H1 (cell line): Measurements from ENCODE around the gene COL4A2. TPM values are rescaled to one million over a fixed set of nuclear protein-coding genes. Genes with fewer than 3 reads are reported as not detected.

Experiments used
- CTCF ChIA-PET: fragments of 300-600 bp; sonication (Branson Sonifier 250); formaldehyde crosslinking; loops from one replicate; lab custom pipeline; 2021; ENCODE audit not compliant: partially characterized antibody; lab: Charles Lee
- POLR2A ChIA-PET: fragments of 300-600 bp; sonication (Branson Sonifier 250); formaldehyde crosslinking; loops from one replicate; lab custom pipeline; 2021; ENCODE audit warnings: inconsistent platforms; ENCODE audit not compliant: partially characterized antibody; lab: Charles Lee
- DNase-seq, 2 experiments: peaks; one replicate each; pipeline versions ENCODE4 v3.0.0 to v3.0.0-alpha.2; 2010 to 2022; ENCODE audit warnings: low spot score in 2 of 2, low read depth in 1 of 2, mixed read lengths in 1 of 2
- FAIRE-seq: peaks from 2 replicates; lab custom pipeline; 2011; peaks lifted over from hg19 to GRCh38; lab: Jason Lieb, UNC
- H2AFZ ChIP-seq: 2 replicates; pipeline ENCODE4 v1.8.1; 2012; ENCODE audit warnings: low read length, inconsistent platforms
- H2AK5ac ChIP-seq: 2 replicates; pipeline ENCODE4 v1.6.1; 2013; ENCODE audit warnings: low read depth, low read length
- H2BK120ac ChIP-seq: replicated peaks from 2 replicates; pipeline ENCODE3; 2013; ENCODE audit warnings: low read depth, low read length, inconsistent platforms
- H2BK12ac ChIP-seq: 2 replicates; pipeline ENCODE4 v1.6.1; 2013; ENCODE audit warnings: low read depth, low read length
- H2BK15ac ChIP-seq: 2 replicates; pipeline ENCODE4 v1.6.1; 2013; ENCODE audit warnings: low read length
- H2BK20ac ChIP-seq: 2 replicates; pipeline ENCODE4 v1.6.1; 2013; ENCODE audit warnings: low read length
- H2BK5ac ChIP-seq: 2 replicates; pipeline ENCODE4 v1.6.1; 2013; ENCODE audit warnings: low read depth, low read length
- H3K14ac ChIP-seq: 2 replicates; pipeline ENCODE4 v1.6.1; 2013; ENCODE audit warnings: inconsistent platforms; ENCODE audit not compliant: insufficient read length
- H3K18ac ChIP-seq: 2 replicates; pipeline ENCODE4 v1.6.1; 2013; ENCODE audit warnings: low read length; ENCODE audit errors: extremely low read depth
- H3K23ac ChIP-seq: 2 replicates; pipeline ENCODE4 v1.6.1; 2013; ENCODE audit warnings: inconsistent platforms; ENCODE audit not compliant: insufficient read length
- H3K23me2 ChIP-seq: 2 replicates; pipeline ENCODE4 v1.6.1; 2013; ENCODE audit warnings: low read depth, low read length
- H3K27ac ChIP-seq: 2 replicates; pipeline ENCODE4 v1.6.1; 2011; ENCODE audit warnings: low read depth, low read length, inconsistent platforms
- H3K27me3 ChIP-seq, 4 experiments: replicated peaks in 1 of 4; 1 replicate in 1 of 4; 2 replicates in 3 of 4; pipeline versions ENCODE4 v1.6.1 to v1.8.1; 2011 to 2013; ENCODE audit warnings: low read length in 3 of 4, mild to moderate bottlenecking in 3 of 4, inconsistent platforms in 2 of 4, mixed read lengths in 2 of 4, moderate library complexity in 1 of 4; ENCODE audit not compliant: control insufficient read depth in 3 of 4, insufficient read depth in 3 of 4; ENCODE audit errors: extremely low read depth in 1 of 4
- H3K36me3 ChIP-seq, 4 experiments: 2 replicates each; pipeline versions ENCODE4 v1.6.1 to v1.8.1; 2011 to 2013; ENCODE audit warnings: mild to moderate bottlenecking in 4 of 4, low read length in 3 of 4, moderate library complexity in 2 of 4, control low read depth in 1 of 4, inconsistent platforms in 1 of 4; ENCODE audit not compliant: insufficient read depth in 4 of 4, control insufficient read depth in 2 of 4
- H3K4ac ChIP-seq: replicated peaks from 2 replicates; pipeline ENCODE3; 2013; ENCODE audit warnings: low read length, low read depth, mixed read lengths, inconsistent platforms; ENCODE audit not compliant: insufficient read length
- H3K4me1 ChIP-seq, 4 experiments: replicated peaks in 1 of 4; 1 replicate in 1 of 4; 2 replicates in 3 of 4; pipeline versions ENCODE4 v1.6.1 to v1.8.1; 2011 to 2013; ENCODE audit warnings: low read length in 3 of 4, inconsistent platforms in 2 of 4, mixed read lengths in 1 of 4; ENCODE audit not compliant: insufficient read depth in 4 of 4, control insufficient read depth in 3 of 4
- H3K4me2 ChIP-seq, 2 experiments: 2 replicates each; pipeline versions ENCODE4 v1.6.1 to v1.8.1; 2011 to 2013; ENCODE audit warnings: low read depth in 2 of 2, low read length in 2 of 2, control low read depth in 1 of 2, inconsistent platforms in 1 of 2, mild to moderate bottlenecking in 1 of 2; ENCODE audit not compliant: insufficient read depth in 1 of 2
- H3K4me3 ChIP-seq, 4 experiments: fragments of 200-600, 300-600 bp in 1 of 4; sonication (generic), shearing (Covaris generic), sonication (Bioruptor Twin) in 1 of 4; 2 replicates each; pipeline versions ENCODE4 v1.5.1 to v1.8.1; 2011 to 2016; ENCODE audit warnings: low read length in 4 of 4, low read depth in 3 of 4, control low read depth in 2 of 4, inconsistent platforms in 2 of 4, mild to moderate bottlenecking in 2 of 4, mixed read lengths in 1 of 4, moderate library complexity in 1 of 4; ENCODE audit not compliant: insufficient read depth in 2 of 4; ENCODE audit errors: extremely low read depth in 1 of 4
- H3K56ac ChIP-seq: replicated peaks from 2 replicates; pipeline ENCODE3; 2013; ENCODE audit warnings: low read depth, mild to moderate bottlenecking, mixed read lengths, low read length, inconsistent platforms; ENCODE audit not compliant: insufficient read length
- H3K79me1 ChIP-seq: 2 replicates; pipeline ENCODE4 v1.6.1; 2013; ENCODE audit warnings: low read depth, low read length, control low read depth
- H3K79me2 ChIP-seq, 2 experiments: 2 replicates each; pipeline versions ENCODE4 v1.6.1 to v1.8.1; 2012 to 2013; ENCODE audit warnings: low read length in 2 of 2, mild to moderate bottlenecking in 2 of 2, inconsistent platforms in 1 of 2; ENCODE audit not compliant: insufficient read depth in 2 of 2, control insufficient read depth in 1 of 2
- H3K9ac ChIP-seq, 4 experiments: replicated peaks in 1 of 4; 1 replicate in 1 of 4; 2 replicates in 3 of 4; pipeline versions ENCODE4 v1.6.1 to v1.8.1; 2011 to 2013; ENCODE audit warnings: low read depth in 3 of 4, low read length in 3 of 4, control low read depth in 2 of 4, mild to moderate bottlenecking in 2 of 4, moderate library complexity in 2 of 4, inconsistent platforms in 1 of 4; ENCODE audit errors: extremely low read depth in 1 of 4
- H3K9me3 ChIP-seq, 2 experiments: 2 replicates each; pipeline versions ENCODE4 v1.6.1 to v1.8.1; 2012 to 2013; ENCODE audit warnings: mild to moderate bottlenecking in 2 of 2, moderate library complexity in 2 of 2, control low read depth in 1 of 2, inconsistent platforms in 1 of 2, low read depth in 1 of 2, low read length in 1 of 2, mixed read lengths in 1 of 2; ENCODE audit not compliant: insufficient read depth in 2 of 2
- H4K20me1 ChIP-seq, 2 experiments: replicated peaks in 1 of 2; 2 replicates each; pipeline versions ENCODE3 to v1.8.1; 2011 to 2013; ENCODE audit warnings: inconsistent platforms in 2 of 2, low read length in 2 of 2, mild to moderate bottlenecking in 1 of 2; ENCODE audit not compliant: insufficient read depth in 2 of 2, control insufficient read depth in 1 of 2
- H4K5ac ChIP-seq: 2 replicates; pipeline ENCODE4 v1.6.1; 2013; ENCODE audit warnings: low read length, low read depth, mixed read lengths, inconsistent platforms; ENCODE audit not compliant: insufficient read length
- H4K8ac ChIP-seq: 2 replicates; pipeline ENCODE4 v1.8.0; 2013; ENCODE audit warnings: mild to moderate bottlenecking, moderate library complexity, low read length, inconsistent platforms; ENCODE audit not compliant: insufficient read depth; ENCODE audit errors: extremely low read depth
- H4K91ac ChIP-seq: replicated peaks from 2 replicates; pipeline ENCODE3; 2013; ENCODE audit warnings: low read length, mixed read lengths, inconsistent platforms; ENCODE audit not compliant: insufficient read length
- CBX5 ChIP-seq: fragments of 300-800, 300-1000 bp; sonication (generic); IDR thresholded peaks from 2 replicates; pipeline ENCODE4 v1.7.1; 2016; ENCODE audit warnings: antibody characterized with exemption, low read length, low read depth
- HDAC6 ChIP-seq: IDR thresholded peaks from one replicate; pipeline ENCODE4 v1.7.1; 2012; ENCODE audit warnings: low read depth, mild to moderate bottlenecking, inconsistent platforms, low read length, moderate library complexity
- SIRT6 ChIP-seq: IDR thresholded peaks from one replicate; pipeline ENCODE4 v1.7.1; 2012; ENCODE audit warnings: low read length, inconsistent platforms
- SIX5 ChIP-seq: IDR thresholded peaks from 2 replicates; pipeline ENCODE4 v1.6.1; 2011; ENCODE audit warnings: mild to moderate bottlenecking, low read depth, low read length
- TCF12 ChIP-seq: IDR thresholded peaks from 2 replicates; pipeline ENCODE4 v1.6.1; 2011; ENCODE audit warnings: low read depth, mild to moderate bottlenecking, low read length
- WGBS, 2 experiments: shearing (Covaris generic) in 1 of 2; methylation state at CpG; one replicate each; pipeline versions ENCODE4 v1.1.6 to v1.1.7; 2013 to 2015; ENCODE audit warnings: low lambda C conversion rate in 2 of 2, mixed read lengths in 2 of 2, inconsistent platforms in 1 of 2, low coverage in 1 of 2, missing lambda C conversion rate in 1 of 2; ENCODE audit not compliant: insufficient replicate concordance in 2 of 2, insufficient coverage in 1 of 2, insufficient read length in 1 of 2; ENCODE audit errors: extremely low coverage in 1 of 2, missing lambda C conversion rate in 1 of 2; 5-methylcytosine and 5-hydroxymethylcytosine counted together
- polyA plus RNA-seq, 7 experiments: library from polyadenylated mRNA; depleted of rRNA in 3 of 7; stranded (reverse) in 5 of 7; unstranded in 2 of 7; fragments of >200 nt in 5 of 7; fragments of 200-250 nt in 2 of 7; gene quantifications; 1 replicate in 5 of 7; 2 replicates in 1 of 7; 4 replicates in 1 of 7; pipeline versions ENCODE4 v1.2.1 to v1.2.3, GENCODE V29; 2011 to 2013; ENCODE audit warnings: missing spikeins in 2 of 7, mixed read lengths in 2 of 7
- total RNA-seq: library from RNA; stranded (reverse); fragmentation: NEBNext Ultra II Directional; extraction: Animal tissue kit (Norgen Biotek cat#: 25700); gene quantifications from 2 replicates; pipeline ENCODE4 v1.2.1, GENCODE V29; 2021

Gene COL4A2
- total and polyA plus RNA-seq, 2 of the 8 experiments (the other 6 are each of a cell fraction or from before 2014, with no cell fraction given): 80.4 to 87.3 TPM

DNA sequence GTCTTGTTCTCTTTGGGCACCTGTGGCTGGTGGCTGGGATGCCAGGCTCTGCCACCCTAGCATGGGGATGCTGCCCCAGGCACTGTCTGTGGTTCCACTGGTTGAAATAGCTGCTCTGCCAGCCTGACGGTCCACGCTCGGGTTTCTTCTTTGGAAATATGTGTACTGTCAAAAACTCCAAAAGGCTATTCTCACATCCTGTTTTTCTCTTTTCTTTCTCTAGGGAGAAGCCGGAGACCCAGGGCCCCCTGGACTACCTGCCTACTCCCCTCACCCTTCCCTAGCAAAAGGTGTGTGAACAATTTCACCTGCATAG lies 139.4 kb downstream of the COL4A2 start:
- Histone ChIP-seq H3K23ac (no peak overlapping the region), H3K4me2 (no peak overlapping the region), H3K9ac (no peak overlapping the region), H2BK15ac (no peak overlapping the region), H4K8ac (no peak overlapping the region), H2BK5ac (no peak overlapping the region), H3K27me3 (no peaks in the 10 kb centered on the region), H3K18ac (no peak overlapping the region), H3K79me1 (no peaks in the 10 kb centered on the region), H3K9me3 (no peaks in the 10 kb centered on the region), H3K14ac (no peak overlapping the region), H2AFZ (no peak overlapping the region), H2BK12ac (no peak overlapping the region), H2BK20ac (no peak overlapping the region), H4K20me1 (no peaks in the 10 kb centered on the region), H3K36me3 (peaks cover 0 to 4% (median 0%) of the 10 kb centered on the region in 4 experiments; a peak in 3 of 8 replicates), H3K4me3 (no peak overlapping the region), H3K56ac (no peak overlapping the region), H3K27ac (no peak overlapping the region), H4K91ac (no peak overlapping the region), H3K79me2 (no peaks in the 10 kb centered on the region), H2BK120ac (no peak overlapping the region), H3K23me2 (no peaks in the 10 kb centered on the region), H4K5ac (no peak overlapping the region), H3K4me1 (no peaks in the 10 kb centered on the region; a peak in 1 of 7 replicates), H3K4ac (no peak overlapping the region)
- CTCF ChIA-PET: interaction anchor here (1.1 kb wide), 2 partner anchors 9 to 16 kb away, joined by 3 to 5 read pairs; no protein-coding TSS in a partner anchor
- FAIRE-seq: no peak
- no peak for DNase-seq
- WGBS, 2 experiments: 66% methylated on average over 4 of the region's 4 CpGs; no CpG with 5 or more reads in 1 of the 2 experiments
- POLR2A ChIA-PET: no interaction called here
- TF ChIP-seq HDAC6 (no peak), SIX5 (no peak), TCF12 (no peak), CBX5 (no peak), SIRT6 (no peak)
- TF ChIP-seq, all 59 proteins: peak for 0
- H2AK5ac ChIP-seq: no peak overlapping the region
